Measurements from ENCODE around the gene SAMD14. TPM values are rescaled to one million over a fixed set of nuclear protein-coding genes. Genes with fewer than 3 reads are reported as not detected.

SAMD14 gene
- total and polyA plus RNA-seq, 2 experiments from 2014 or later: 0.70 to 4.7 TPM

GRCh38 chr17:50098583-50098982 lies 31.4 kb downstream of the SAMD14 start:
- Mint-ChIP-seq H3K4me1 (peaks cover 22% of the 10 kb centered on the region), H3K27me3 (ENCODE audit: insufficient read depth, low read depth, poor library complexity) (peaks cover 17% of the 10 kb centered on the region), H3K36me3 (ENCODE audit: low read depth) (peaks cover 2% of the 10 kb centered on the region; the same call in 1 of the 3 replicates), H3K27ac (no peak overlapping the region), H3K9me3 (no peaks in the 10 kb centered on the region), H3K4me3 (no peak overlapping the region)
- Histone ChIP-seq H3K9me2 (ENCODE audit: insufficient read depth) (no peaks in the 10 kb centered on the region), H3F3A (replicated peaks; ENCODE audit: low read depth) (no peaks in the 10 kb centered on the region), H2AFZ (no peak overlapping the region), H3K36me3 (ENCODE audit: insufficient read depth) (no peaks in the 10 kb centered on the region), H4K20me1 (replicated peaks; ENCODE audit: insufficient read depth) (no peaks in the 10 kb centered on the region), H3K27me3 (ENCODE audit: insufficient read depth) (no peaks in the 10 kb centered on the region), H3K4me1 (ENCODE audit: insufficient read depth) (peaks cover 13% of the 10 kb centered on the region; the same call in 1 of the 2 replicates), H3K79me2 (replicated peaks; ENCODE audit: insufficient read depth) (no peaks in the 10 kb centered on the region), H3K27ac (ENCODE audit: low read depth) (no peak overlapping the region), H3K4me3 (no peak overlapping the region), H3K4me2 (no peak overlapping the region)
- ATAC-seq: no peak
- no peak for DNase-seq (ENCODE audit: low spot score)
- TF ChIP-seq CTCF (conservative IDR thresholded peaks at IDR 0.05; ENCODE audit: low read depth in 2 of 2): no peak
- TF ChIP-seq ETS1 (IDR thresholded peaks at IDR 0.05): no peak
- no peak for TF ChIP-seq ZNF462 (CRISPR knock-in tag; IDR thresholded peaks at IDR 0.05)
- TF ChIP-seq POLR2AphosphoS5 (IDR thresholded peaks at IDR 0.05; ENCODE audit: low read depth): no peak
- no peak for TF ChIP-seq JUNB (IDR thresholded peaks at IDR 0.05; ENCODE audit: unreplicated experiment)
- TF ChIP-seq EZH2 (IDR thresholded peaks at IDR 0.05; ENCODE audit: low read depth, unreplicated experiment): no peak
- no peak for TF ChIP-seq ZNF114 (CRISPR knock-in tag; IDR thresholded peaks at IDR 0.05)
- TF ChIP-seq REST (IDR thresholded peaks at IDR 0.05; ENCODE audit: unreplicated experiment): no peak
- TF ChIP-seq ZNF331 (CRISPR knock-in tag; IDR thresholded peaks at IDR 0.05; ENCODE audit: low read depth): no peak
- TF ChIP-seq NANOG (IDR thresholded peaks at IDR 0.05; ENCODE audit: borderline replicate concordance): no peak
- no peak for TF ChIP-seq CREB1 (CRISPR knock-in tag; IDR thresholded peaks at IDR 0.05; ENCODE audit: low read depth)
- no peak for TF ChIP-seq STAT1 (IDR thresholded peaks at IDR 0.05; ENCODE audit: unreplicated experiment)
- no peak for TF ChIP-seq EZH2phosphoT487 (IDR thresholded peaks at IDR 0.05; ENCODE audit: unreplicated experiment)

Measured in GM23338 (cell line).